ENCODE data around the gene TOP3A. TPM values are rescaled to one million over a fixed set of nuclear protein-coding genes. Genes with fewer than 3 reads are reported as not detected.

Gene TOP3A
- total and polyA plus RNA-seq, 2 of the 13 experiments (the other 11 are each of a cell fraction or from before 2014, with no cell fraction given): 16.9 to 36.8 TPM

- Histone ChIP-seq H3K4me2 (ENCODE audit: low read depth, low read length) (no peak overlapping the region), H3K4me3 (replicated peaks in 1 of 3; ENCODE audit: insufficient read depth in 1 of 3, low read depth in 2 of 3, low read length in 3 of 3) (no peak overlapping the region), H3K79me2 (ENCODE audit: insufficient read depth, low read length) (no peaks in the 10 kb centered on the region), H2AFZ (ENCODE audit: low read length) (no peak overlapping the region), H3K27ac (ENCODE audit: extremely low read length, insufficient read depth, low read length) (no peak overlapping the region), H3K36me3 (replicated peaks in 1 of 2; ENCODE audit: control insufficient read depth in 1 of 2, insufficient read depth in 2 of 2, low read length in 2 of 2) (peaks cover 33 to 73% of the 10 kb centered on the region in 2 experiments), H4K20me1 (ENCODE audit: insufficient read depth, low read length) (no peaks in the 10 kb centered on the region), H3K4me1 (ENCODE audit: insufficient read depth, low read length) (no peaks in the 10 kb centered on the region), H3K27me3 (ENCODE audit: control insufficient read depth in 1 of 2, insufficient read depth in 2 of 2, low read length in 2 of 2) (no peaks in the 10 kb centered on the region), H3K9me3 (ENCODE audit: low read length) (no peaks in the 10 kb centered on the region), H3K9ac (ENCODE audit: insufficient read depth, low read depth, low read length) (no peak overlapping the region)
- in situ Hi-C loops (cut with HindIII; ENCODE audit: extremely low pct_ligation_motif_present, low pct_unique_long_range_greater_than_20kb) (no loop called here), intact Hi-C loops (cut with micrococcal nuclease; ENCODE audit: unreplicated experiment) (no loop called here)
- DNase-seq (ENCODE audit: low spot score) (no peak), FAIRE-seq (no peak), ATAC-seq (no peak)
- no peak for TF ChIP-seq E2F1 (CRISPR knock-in tag; IDR thresholded peaks at IDR 0.05)
- BruUV-seq (replicated peaks): no TSS peak
- 80% methylated on average over 1 of the region's 2 CpGs for WGBS (ENCODE audit: low lambda C conversion rate)
- ChIA-PET POLR2A (no interaction called here), CTCF (ENCODE audit: low intra/inter-chr PET ratio, low total read pairs) (no interaction called here)
Measured at GRCh38 chr17:18327093-18327492, 12.3 kb upstream of the TOP3A start.

- H2AFZ ChIP-seq (ENCODE audit: low read length): no peak overlapping the region
- ChIA-PET POLR2A (no interaction called here), CTCF (ENCODE audit: low intra/inter-chr PET ratio, low total read pairs) (no interaction called here)
- no peak overlapping the region for H3K4me3 ChIP-seq (replicated peaks in 1 of 3; ENCODE audit: insufficient read depth in 1 of 3, low read depth in 2 of 3, low read length in 3 of 3)
- no peak overlapping the region for H3K9ac ChIP-seq (ENCODE audit: insufficient read depth, low read depth, low read length)
- H4K20me1 ChIP-seq (ENCODE audit: insufficient read depth, low read length): no peaks in the 10 kb centered on the region
- in situ Hi-C loops (cut with HindIII; ENCODE audit: extremely low pct_ligation_motif_present, low pct_unique_long_range_greater_than_20kb) (no loop called here), intact Hi-C loops (cut with micrococcal nuclease; ENCODE audit: unreplicated experiment) (no loop called here)
- DNase-seq (ENCODE audit: low spot score) (no peak), ATAC-seq (no peak), FAIRE-seq (no peak)
- no peak overlapping the region for H3K27ac ChIP-seq (ENCODE audit: extremely low read length, insufficient read depth, low read length)
- no peak overlapping the region for H3K4me2 ChIP-seq (ENCODE audit: low read depth, low read length)
- H3K27me3 ChIP-seq (ENCODE audit: control insufficient read depth in 1 of 2, insufficient read depth in 2 of 2, low read length in 2 of 2): no peaks in the 10 kb centered on the region
- no peaks in the 10 kb centered on the region for H3K4me1 ChIP-seq (ENCODE audit: insufficient read depth, low read length)
- 99% methylated on average over 5 of the region's 6 CpGs for WGBS (ENCODE audit: low lambda C conversion rate)
- H3K36me3 ChIP-seq (replicated peaks in 1 of 2; ENCODE audit: control insufficient read depth in 1 of 2, insufficient read depth in 2 of 2, low read length in 2 of 2): peaks cover 33 to 72% of the 10 kb centered on the region in 2 experiments
- BruUV-seq (replicated peaks): TSS peak; percentile 28
- no peaks in the 10 kb centered on the region for H3K79me2 ChIP-seq (ENCODE audit: insufficient read depth, low read length)
- no peaks in the 10 kb centered on the region for H3K9me3 ChIP-seq (ENCODE audit: low read length)
- TF ChIP-seq ZNF263 (CRISPR knock-in tag; IDR thresholded peaks at IDR 0.05) (no peak), RERE (CRISPR knock-in tag; IDR thresholded peaks at IDR 0.05; ENCODE audit: low read depth) (no peak), USF2 (IDR thresholded peaks at IDR 0.05; ENCODE audit: low read depth, low read length) (no peak), USF2 (CRISPR knock-in tag; IDR thresholded peaks at IDR 0.05; ENCODE audit: borderline replicate concordance) (no peak), ELK4 (CRISPR knock-in tag; IDR thresholded peaks at IDR 0.05; ENCODE audit: borderline replicate concordance) (no peak), SP2 (CRISPR knock-in tag; IDR thresholded peaks at IDR 0.05) (no peak), RARG (CRISPR knock-in tag; IDR thresholded peaks at IDR 0.05; ENCODE audit: low read depth) (no peak)
Measured at GRCh38 chr17:18326572-18326971, 11.8 kb upstream of the TOP3A start.

All from HepG2 (cell line).